Activated CD4-positive, alpha-beta memory T cell treated with anti-CD3 and anti-CD28 coated beads, Interleukin-2, amount 10 ng/mL, durations not matched to agents 7 days and 5 days (primary cell): Measurements from ENCODE around the gene PIWIL4. TPM values are rescaled to one million over a fixed set of nuclear protein-coding genes. Genes with fewer than 3 reads are reported as not detected.

Experiments used
- CTCF ChIA-PET: fragments of 350-600 bp; sonication (Branson Sonifier 250); formaldehyde crosslinking; loops from one replicate; lab custom pipeline; 2021; ENCODE audit warnings: antibody characterized with exemption, inconsistent platforms; lab: Charles Lee
- POLR2A ChIA-PET: fragments of 350-600 bp; sonication (Branson Sonifier 250); formaldehyde crosslinking; loops from one replicate; lab custom pipeline; 2021; ENCODE audit warnings: antibody characterized with exemption; lab: Charles Lee
- DNase-seq: peaks from one replicate; pipeline ENCODE4 v3.0.0-alpha.2; 2020
- H3K27ac Mint-ChIP-seq: one replicate; pipeline ENCODE4 v1.8.0; 2021; ENCODE audit warnings: mild to moderate bottlenecking, mixed read lengths
- H3K27me3 Mint-ChIP-seq: one replicate; pipeline ENCODE4 v1.8.0; 2021; ENCODE audit warnings: mixed read lengths
- H3K36me3 Mint-ChIP-seq: one replicate; pipeline ENCODE4 v1.8.0; 2021; ENCODE audit warnings: low read depth, mixed read lengths
- H3K4me1 Mint-ChIP-seq: one replicate; pipeline ENCODE4 v1.8.0; 2021; ENCODE audit warnings: mixed read lengths
- H3K4me3 Mint-ChIP-seq: one replicate; pipeline ENCODE4 v1.8.0; 2021; ENCODE audit warnings: mild to moderate bottlenecking, mixed read lengths
- H3K9me3 Mint-ChIP-seq: one replicate; pipeline ENCODE4 v1.8.0; 2021; ENCODE audit warnings: mixed read lengths
- total RNA-seq, 2 experiments: library from RNA; stranded (reverse); gene quantifications; one replicate each; pipeline ENCODE4 v1.2.3, GENCODE V29; 2021

PIWIL4 gene
- total RNA-seq, 2 experiments from 2014 or later: 0.60 to 1.1 TPM

DNA sequence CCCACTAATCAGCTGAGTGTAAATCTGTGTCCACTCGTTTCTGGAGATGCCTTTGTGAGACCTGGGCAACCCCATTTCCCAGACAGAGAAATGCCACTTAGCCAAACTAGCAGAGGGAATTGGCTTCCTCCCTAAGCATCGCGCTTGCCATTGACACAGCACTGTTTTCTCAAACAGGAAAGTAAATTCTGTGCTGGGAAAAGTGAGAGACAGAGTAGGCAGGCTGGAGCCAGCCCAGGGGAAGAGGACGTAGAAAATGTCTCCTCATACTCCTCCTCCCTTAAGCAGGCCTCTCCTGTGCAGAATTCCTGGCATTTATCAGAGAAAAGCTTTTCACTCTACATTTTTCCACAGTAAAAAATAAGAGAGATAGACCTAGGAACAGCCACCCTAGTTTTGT lies 101.9 kb downstream of the PIWIL4 start:
- no peak for DNase-seq
- Mint-ChIP-seq H3K27ac (no peak overlapping the region), H3K27me3 (peaks cover 3% of the 10 kb centered on the region), H3K9me3 (no peaks in the 10 kb centered on the region), H3K4me3 (no peak overlapping the region), H3K36me3 (no peaks in the 10 kb centered on the region), H3K4me1 (no peaks in the 10 kb centered on the region)
- ChIA-PET POLR2A (no interaction called here), CTCF (no interaction called here)

Other genes with a start within 250 kb of the PIWIL4 start
- under 1 TPM in 1 of 2 experiments, not detected in 1; 0.08 TPM for gene GPR83, start 165.9 kb upstream of the PIWIL4 start, total RNA-seq
- gene MRE11, start 73.5 kb upstream of the PIWIL4 start, total RNA-seq: 10 to 100 TPM; 35.7 to 37.0 TPM
- 10 to 100 TPM; 26.9 to 27.0 TPM for gene ANKRD49, start 73.4 kb upstream of the PIWIL4 start, total RNA-seq
- not detected for gene C11orf97, start 54.9 kb upstream of the PIWIL4 start, total RNA-seq
- gene FUT4, start 23.4 kb upstream of the PIWIL4 start, total RNA-seq: 1 to 10 TPM; 6.1 to 6.2 TPM
- gene AMOTL1, start 201.0 kb downstream of the PIWIL4 start, total RNA-seq: 1 to 10 TPM; 4.0 to 4.3 TPM